GM12878 (cell line): ENCODE measurements around the gene CEP68. TPM values are rescaled to one million over a fixed set of nuclear protein-coding genes. Genes with fewer than 3 reads are reported as not detected.

Experiments
- BACH1 ChIP-seq: fragments of 450-650 bp; IDR thresholded peaks from 2 replicates; pipeline ENCODE4 v1.6.1; 2017; ENCODE audit warnings: mild to moderate bottlenecking, borderline replicate concordance
- BCLAF1 ChIP-seq: fragments of 450-650 bp; IDR thresholded peaks from 2 replicates; pipeline ENCODE4 v1.6.1; 2017; ENCODE audit warnings: antibody characterized with exemption, mild to moderate bottlenecking, moderate library complexity
- GABPA ChIP-seq: IDR thresholded peaks from 2 replicates; pipeline ENCODE4 v1.6.1; 2014; ENCODE audit warnings: antibody characterized with exemption, low read depth, mild to moderate bottlenecking, inconsistent platforms
- IKZF1 ChIP-seq: fragments of 450-650 bp; conservative IDR thresholded peaks from 2 replicates; pipeline ENCODE4 v1.6.1; 2017; ENCODE audit warnings: antibody characterized with exemption, mild to moderate bottlenecking
- JUND ChIP-seq: IDR thresholded peaks from 2 replicates; pipeline ENCODE4 v1.6.1; 2012; ENCODE audit warnings: low read depth, mild to moderate bottlenecking, low read length, improper control_type of control experiment, moderate library complexity
- KDM1A ChIP-seq: fragments of 200-600 bp; sonication (generic); IDR thresholded peaks from 2 replicates; pipeline ENCODE4 v1.6.1; 2016; ENCODE audit warnings: borderline replicate concordance
- MXI1 ChIP-seq: fragments of 150-350 bp; IDR thresholded peaks from 2 replicates; pipeline ENCODE4 v1.6.1; 2011; ENCODE audit warnings: low read depth, mild to moderate bottlenecking, inconsistent platforms, low read length, improper control_type of control experiment
- NR2F1 ChIP-seq: fragments of 450-650 bp; conservative IDR thresholded peaks from 2 replicates; pipeline ENCODE4 v1.6.1; 2017; ENCODE audit warnings: mild to moderate bottlenecking
- NRF1 ChIP-seq: conservative IDR thresholded peaks from 2 replicates; pipeline ENCODE4 v1.6.1; 2011; ENCODE audit warnings: mild to moderate bottlenecking, low read depth, low read length, improper control_type of control experiment
- PAX5 ChIP-seq: IDR thresholded peaks from 2 replicates; pipeline ENCODE4 v1.6.1; 2011; ENCODE audit warnings: low read depth, low read length, borderline replicate concordance
- PML ChIP-seq: IDR thresholded peaks from 2 replicates; pipeline ENCODE4 v1.6.1; 2012; ENCODE audit warnings: low read length, inconsistent platforms
- POLR2AphosphoS2 ChIP-seq: IDR thresholded peaks from 2 replicates; pipeline ENCODE4 v1.6.1; 2011; ENCODE audit warnings: low read depth, mild to moderate bottlenecking, low read length, improper control_type of control experiment, moderate library complexity
- RB1 ChIP-seq: fragments of 450-650 bp; formaldehyde crosslinking; IDR thresholded peaks from 2 replicates; pipeline ENCODE4 v1.6.1; 2017; ENCODE audit warnings: mild to moderate bottlenecking, borderline replicate concordance
- SPI1 ChIP-seq: IDR thresholded peaks from 2 replicates; pipeline ENCODE4 v1.6.1; 2011; ENCODE audit warnings: low read depth, mild to moderate bottlenecking, low read length, moderate library complexity, borderline replicate concordance; ENCODE audit not compliant: insufficient read depth
- SREBF2 ChIP-seq: IDR thresholded peaks from 2 replicates; pipeline ENCODE4 v1.6.1; 2012; ENCODE audit warnings: mild to moderate bottlenecking, low read length
- TAF1 ChIP-seq: IDR thresholded peaks from 2 replicates; pipeline ENCODE4 v1.6.1; 2011; ENCODE audit warnings: mild to moderate bottlenecking, low read depth, low read length, borderline replicate concordance
- polyA plus RNA-seq, 11 experiments: library from polyadenylated mRNA; depleted of rRNA in 4 of 11; unstranded in 6 of 11; stranded (reverse) in 5 of 11; fragments of >200 nt; fragmentation: Nextera tagmentation in 4 of 11; fragmentation: Illumina TruSeq in 1 of 11; extraction: Ambion mirVana in 4 of 11; extraction: Trizol in 1 of 11; gene quantifications; 1 replicate in 1 of 11; 2 replicates in 10 of 11; pipeline versions ENCODE4 v1.2.1 to v1.2.3, GENCODE V29; 2011 to 2016; ENCODE audit warnings: inconsistent platforms in 2 of 11, missing spikeins in 2 of 11, low read depth in 1 of 11
- total RNA-seq, 4 experiments: library from RNA; depleted of rRNA in 3 of 4; stranded (reverse); fragments of >200 nt in 3 of 4; fragmentation: Illumina TruSeq in 1 of 4; extraction: Trizol in 1 of 4; gene quantifications; 2 replicates each; pipeline versions ENCODE4 v1.2.1 to v1.2.3, GENCODE V29; 2013 to 2021
- TF ChIP-seq, protein P1 (sequence below): fragments of 150-350 bp; IDR thresholded peaks from 2 replicates; pipeline ENCODE4 v1.6.1; 2014; ENCODE audit warnings: mild to moderate bottlenecking, low read depth, low read length
- TF ChIP-seq, protein P2 (sequence below): fragments of 450-650 bp; IDR thresholded peaks from 2 replicates; pipeline ENCODE4 v1.6.1; 2016; ENCODE audit warnings: mild to moderate bottlenecking
- TF ChIP-seq, protein P3 (sequence below): IDR thresholded peaks from 2 replicates; pipeline ENCODE4 v1.6.1; 2012; ENCODE audit warnings: low read depth, low read length, improper control_type of control experiment

The CEP68 gene
- total and polyA plus RNA-seq, 10 of the 15 experiments (the other 5 are each of a cell fraction or from before 2014, with no cell fraction given) = 1.1 to 11.1 (median 7.4) TPM

GRCh38 chr2:65056215-65057053 is at the start of gene CEP68 (continued):
- TF ChIP-seq, protein P1, sequence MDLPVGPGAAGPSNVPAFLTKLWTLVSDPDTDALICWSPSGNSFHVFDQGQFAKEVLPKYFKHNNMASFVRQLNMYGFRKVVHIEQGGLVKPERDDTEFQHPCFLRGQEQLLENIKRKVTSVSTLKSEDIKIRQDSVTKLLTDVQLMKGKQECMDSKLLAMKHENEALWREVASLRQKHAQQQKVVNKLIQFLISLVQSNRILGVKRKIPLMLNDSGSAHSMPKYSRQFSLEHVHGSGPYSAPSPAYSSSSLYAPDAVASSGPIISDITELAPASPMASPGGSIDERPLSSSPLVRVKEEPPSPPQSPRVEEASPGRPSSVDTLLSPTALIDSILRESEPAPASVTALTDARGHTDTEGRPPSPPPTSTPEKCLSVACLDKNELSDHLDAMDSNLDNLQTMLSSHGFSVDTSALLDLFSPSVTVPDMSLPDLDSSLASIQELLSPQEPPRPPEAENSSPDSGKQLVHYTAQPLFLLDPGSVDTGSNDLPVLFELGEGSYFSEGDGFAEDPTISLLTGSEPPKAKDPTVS = no peak
- TF ChIP-seq KDM1A = no peak
- TF ChIP-seq GABPA = no peak
- TF ChIP-seq, protein P2, sequence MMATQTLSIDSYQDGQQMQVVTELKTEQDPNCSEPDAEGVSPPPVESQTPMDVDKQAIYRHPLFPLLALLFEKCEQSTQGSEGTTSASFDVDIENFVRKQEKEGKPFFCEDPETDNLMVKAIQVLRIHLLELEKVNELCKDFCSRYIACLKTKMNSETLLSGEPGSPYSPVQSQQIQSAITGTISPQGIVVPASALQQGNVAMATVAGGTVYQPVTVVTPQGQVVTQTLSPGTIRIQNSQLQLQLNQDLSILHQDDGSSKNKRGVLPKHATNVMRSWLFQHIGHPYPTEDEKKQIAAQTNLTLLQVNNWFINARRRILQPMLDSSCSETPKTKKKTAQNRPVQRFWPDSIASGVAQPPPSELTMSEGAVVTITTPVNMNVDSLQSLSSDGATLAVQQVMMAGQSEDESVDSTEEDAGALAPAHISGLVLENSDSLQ = peak; percentile 49; the same call in 1 of the 2 replicates
- TF ChIP-seq SPI1 = no peak
- peak; percentile 87 for TF ChIP-seq BACH1
- TF ChIP-seq RB1 = peak; percentile 72; the same call in 1 of the 2 replicates
- peak; percentile 78 for TF ChIP-seq IKZF1
- TF ChIP-seq PML = no peak
- 0 out of 2 replicates have a peak, but pooled peaks have one; percentile 9 for TF ChIP-seq PAX5
- TF ChIP-seq BCLAF1 = no peak; the same call in 1 of the 2 replicates
- TF ChIP-seq POLR2AphosphoS2 = peak; percentile 44; the same call in 1 of the 2 replicates
- TF ChIP-seq JUND = no peak
- TF ChIP-seq NRF1 = 0 out of 2 replicates have a peak, but pooled peaks have one; percentile 13
- TF ChIP-seq TAF1 = 0 out of 2 replicates have a peak, but pooled peaks have one; percentile 23
- TF ChIP-seq, protein P3, sequence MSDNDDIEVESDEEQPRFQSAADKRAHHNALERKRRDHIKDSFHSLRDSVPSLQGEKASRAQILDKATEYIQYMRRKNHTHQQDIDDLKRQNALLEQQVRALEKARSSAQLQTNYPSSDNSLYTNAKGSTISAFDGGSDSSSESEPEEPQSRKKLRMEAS = no peak
- peak; percentile 70 for TF ChIP-seq NR2F1
- peak; percentile 61 for TF ChIP-seq MXI1
- TF ChIP-seq SREBF2 = no peak
